Stimulated activated CD4-positive, alpha-beta T cell treated with anti-CD3 and anti-CD28 coated beads, Interleukin-4, amount 100 ng/mL, for 1 hour (primary cell): Measurements from ENCODE around the gene LRRC75A.
"Not testable (repeated sequence)": the region's sequence is repeated elsewhere in the genome, so short reads cannot be mapped to it uniquely, and the experiment has no call there.

Experiments used
- DNase-seq: peaks from one replicate; pipeline ENCODE4 v3.0.0-alpha.2; 2020

The LRRC75A gene

GRCh38 chr17:16470265-16470664 is 21.7 kb downstream of the LRRC75A start:
- DNase-seq, result no peak

DNA sequence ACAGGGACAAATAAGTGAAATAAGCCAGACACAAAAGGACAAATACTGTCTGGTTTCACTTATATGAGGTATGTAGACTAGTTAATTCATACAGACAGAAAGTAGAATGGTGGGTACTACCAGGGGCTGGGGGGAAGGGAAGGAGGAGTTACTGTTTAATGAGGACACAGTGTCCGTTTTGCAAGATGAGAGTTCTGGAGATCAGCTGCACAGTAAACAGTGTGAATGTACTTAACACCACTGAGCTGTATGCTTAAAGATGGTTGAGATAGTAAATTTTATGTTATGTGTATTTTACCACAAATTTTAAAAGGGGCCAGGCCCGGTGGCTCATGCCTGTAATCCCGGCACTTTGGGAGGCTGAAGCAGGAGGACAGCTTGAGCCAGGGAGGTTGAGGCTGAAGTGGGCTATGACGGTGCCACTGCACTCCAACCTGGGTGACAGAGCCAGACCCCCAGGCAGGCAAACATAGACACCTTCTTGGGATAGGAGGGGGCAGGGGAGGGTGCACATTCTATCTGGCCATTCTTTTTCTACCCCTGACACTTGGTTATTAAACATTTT is 23.5 kb downstream of the LRRC75A start:
- no peak for DNase-seq

DNA sequence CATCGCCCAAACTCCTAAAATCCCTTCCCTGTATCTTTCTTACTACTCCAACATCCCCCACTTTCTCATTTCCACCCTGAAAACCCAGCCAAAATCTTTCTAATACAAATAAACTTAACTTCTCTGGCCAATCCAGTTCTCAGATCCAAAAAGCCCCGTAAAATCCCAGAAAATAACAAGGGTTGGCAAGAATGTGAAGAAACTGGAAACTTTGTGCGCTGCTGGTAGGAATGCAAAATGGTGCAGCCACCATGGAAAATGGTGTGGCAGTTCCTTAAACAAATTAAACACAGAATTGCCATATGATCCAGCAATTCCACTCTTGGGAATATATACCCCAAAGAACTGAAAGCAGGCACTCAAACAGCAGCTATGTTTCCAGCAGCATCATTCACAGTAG is 24.1 kb downstream of the LRRC75A start:
- no peak for DNase-seq

GRCh38 chr17:16467044-16467443 is 24.9 kb downstream of the LRRC75A start:
- DNase-seq, result no peak

- no peak for DNase-seq
Observed at GRCh38 chr17:16466407-16466806, 25.6 kb downstream of the LRRC75A start.

DNA sequence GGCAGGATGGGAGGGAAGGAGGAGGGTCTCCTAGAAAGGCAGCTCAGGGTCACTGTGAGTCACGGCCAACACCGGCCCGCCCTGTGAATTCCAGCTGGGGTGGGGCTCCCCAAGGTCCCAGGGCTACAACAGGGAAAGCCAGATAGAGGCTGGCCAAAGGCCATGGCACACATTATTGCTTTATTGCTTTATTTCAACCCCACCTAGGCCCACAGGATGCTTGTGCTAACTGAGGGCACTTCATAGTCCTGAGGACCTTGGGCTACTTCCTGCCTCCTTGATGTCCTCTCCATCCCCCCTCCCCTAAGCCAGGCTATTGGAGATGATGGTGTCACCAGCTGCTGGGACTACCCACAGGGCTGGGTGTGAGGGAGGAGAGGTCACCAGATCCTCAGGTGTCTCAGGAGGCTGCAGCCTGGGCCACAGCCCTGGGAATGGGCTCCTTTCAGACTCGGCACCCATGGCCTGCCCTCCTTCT is 26.1 kb downstream of the LRRC75A start:
- DNase-seq, result no peak

DNA sequence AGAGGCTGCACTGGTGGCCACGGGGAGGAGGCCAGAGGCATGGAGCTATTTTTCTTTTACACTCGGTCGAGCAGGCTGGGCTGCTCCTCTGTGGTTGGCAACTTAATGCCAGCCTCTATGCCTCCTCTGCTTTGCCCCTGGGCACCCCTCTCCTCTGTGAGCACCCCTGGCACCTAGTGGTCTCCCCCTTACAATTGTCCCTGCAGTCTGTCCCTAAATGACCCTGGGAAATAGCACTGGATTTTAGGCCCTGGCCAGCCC is 27.0 kb downstream of the LRRC75A start:
- DNase-seq, result no peak

DNA sequence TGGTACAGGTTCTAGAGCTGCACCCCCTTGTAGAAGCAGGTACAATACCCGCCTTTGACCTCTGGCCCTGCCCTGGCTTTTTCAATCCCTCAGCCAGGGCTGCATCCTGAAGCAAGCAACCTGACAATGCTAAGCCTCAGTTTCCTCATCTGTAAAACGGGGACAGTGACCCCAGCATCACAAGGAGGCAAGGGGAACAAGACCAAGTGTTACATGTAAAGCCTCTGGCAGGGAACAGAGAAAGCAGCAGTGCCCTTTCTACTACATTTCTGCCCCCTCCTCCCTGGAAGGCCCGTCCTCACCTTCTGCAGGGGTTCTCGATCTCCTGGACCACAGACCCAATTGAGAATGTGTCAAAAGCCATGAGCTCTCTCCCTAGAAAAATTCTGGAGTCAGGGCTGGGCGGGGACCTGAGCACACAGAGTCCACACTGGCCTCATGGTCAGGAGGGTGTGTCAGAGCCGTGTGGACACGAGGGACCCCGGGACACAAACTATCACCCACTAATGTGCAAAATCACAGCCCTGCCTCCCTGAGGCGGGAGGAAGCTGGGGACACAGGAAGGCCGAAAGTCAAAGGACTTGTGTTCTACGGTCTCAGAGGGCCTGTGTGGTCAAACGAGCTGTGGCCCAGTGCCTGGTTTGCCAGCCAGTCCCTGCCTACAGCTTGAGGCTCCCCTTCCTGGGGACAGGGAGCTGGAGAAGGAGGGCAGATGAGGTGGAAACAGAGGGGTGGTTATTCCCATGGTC is 27.5 kb downstream of the LRRC75A start:
- DNase-seq, result no peak

DNA sequence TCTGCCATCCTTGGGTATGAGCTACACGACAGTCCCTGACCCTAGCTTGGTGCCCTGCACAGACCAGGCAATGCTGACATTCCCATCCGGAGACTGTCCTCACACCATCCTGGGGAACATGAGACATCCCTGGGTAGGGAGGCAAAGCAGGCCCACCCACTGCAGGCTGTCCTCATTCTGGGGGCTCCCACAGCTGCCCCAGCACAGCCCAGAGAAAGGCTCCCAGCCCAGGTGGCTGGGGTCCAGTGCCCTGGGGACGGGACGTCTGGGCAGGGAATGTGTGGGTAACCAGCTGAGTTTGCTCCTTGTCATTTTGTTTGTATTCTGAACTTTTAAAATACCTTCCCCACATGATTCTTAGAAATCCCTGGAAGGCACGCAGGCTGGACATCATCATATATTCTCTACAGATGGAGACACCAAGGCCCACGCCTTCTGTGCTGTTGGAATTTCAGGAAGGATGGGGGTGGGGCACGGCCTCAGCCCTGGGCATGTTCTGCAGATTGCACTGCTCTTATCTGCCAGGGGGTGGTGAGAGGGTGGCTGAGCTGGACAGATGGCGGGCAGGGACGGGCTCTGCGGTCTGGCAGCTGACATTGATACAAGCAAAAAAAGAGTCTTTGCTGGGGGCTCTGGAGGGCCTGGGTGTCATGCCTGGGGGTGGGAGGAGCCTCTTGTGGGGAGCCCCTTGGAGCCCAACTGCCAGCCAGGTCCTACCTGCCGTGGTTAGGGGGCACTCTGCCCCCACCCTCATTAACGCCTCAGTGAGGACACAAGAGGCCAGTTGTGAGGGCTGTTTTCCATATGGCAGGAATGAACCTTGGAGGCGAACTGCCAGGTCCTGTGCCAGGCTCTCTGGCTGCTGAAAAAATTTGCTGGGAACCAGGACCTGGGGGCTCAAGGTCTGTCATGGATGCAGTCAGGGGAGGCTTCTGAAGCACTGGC is 28.4 kb downstream of the LRRC75A start:
- DNase-seq, result no peak

DNA sequence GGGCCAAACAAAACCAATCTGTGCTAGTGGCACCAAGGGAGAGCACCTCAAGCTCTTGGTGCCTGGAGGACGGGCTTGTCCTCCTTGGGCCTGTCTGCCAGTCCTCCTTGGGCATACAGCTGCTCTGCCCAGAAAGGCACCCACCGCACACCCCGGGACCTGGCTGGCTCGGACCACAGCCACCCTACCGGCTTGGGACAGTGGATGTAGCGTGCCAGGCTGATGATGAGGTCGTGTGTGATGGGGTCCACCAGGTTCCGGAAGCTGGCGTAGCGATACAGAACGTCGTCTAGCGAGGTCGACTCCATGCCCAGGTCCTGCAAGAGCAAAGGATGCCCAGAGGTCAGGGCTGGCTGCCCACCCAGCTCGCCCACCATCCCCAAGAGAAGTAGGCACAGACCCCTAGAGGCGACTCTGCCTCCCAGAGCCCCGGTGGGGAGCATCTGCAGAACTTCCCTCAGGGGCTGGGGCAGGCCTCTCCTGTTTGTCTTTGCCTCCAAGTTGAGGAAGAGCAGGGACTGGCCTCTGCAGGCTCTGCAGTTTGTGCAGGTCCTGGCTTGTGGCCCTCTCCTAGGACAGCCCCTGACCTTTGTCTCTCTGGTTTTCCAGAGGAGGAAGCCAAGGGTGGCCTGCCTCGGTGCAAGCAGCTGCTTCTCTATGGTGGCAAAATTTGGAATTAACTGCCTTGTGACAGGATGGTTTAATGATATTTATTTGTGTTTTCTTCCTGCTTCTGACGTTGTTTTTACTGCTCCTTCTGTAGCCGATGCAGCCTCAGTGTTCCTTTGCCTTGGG is 29.7 kb downstream of the LRRC75A start:
- no peak for DNase-seq

DNA sequence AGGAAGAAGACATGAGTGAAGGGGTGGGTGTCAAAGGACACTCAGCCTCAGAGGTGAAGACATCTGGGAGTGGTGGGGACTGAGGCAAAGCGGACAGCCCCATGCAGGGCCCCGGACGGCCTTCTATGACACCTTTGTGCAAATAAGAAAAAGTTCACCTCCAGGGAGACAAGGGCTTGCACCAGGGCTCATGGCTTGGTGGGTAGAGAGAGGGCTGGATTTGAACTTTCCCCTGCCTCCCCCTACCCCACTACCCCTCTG is 30.5 kb downstream of the LRRC75A start:
- no peak for DNase-seq

- no peak for DNase-seq
Observed at GRCh38 chr17:16460796-16461605, 31.0 kb downstream of the LRRC75A start.

GRCh38 chr17:16459855-16460550 is 32.0 kb downstream of the LRRC75A start:
- DNase-seq, result no peak

DNA sequence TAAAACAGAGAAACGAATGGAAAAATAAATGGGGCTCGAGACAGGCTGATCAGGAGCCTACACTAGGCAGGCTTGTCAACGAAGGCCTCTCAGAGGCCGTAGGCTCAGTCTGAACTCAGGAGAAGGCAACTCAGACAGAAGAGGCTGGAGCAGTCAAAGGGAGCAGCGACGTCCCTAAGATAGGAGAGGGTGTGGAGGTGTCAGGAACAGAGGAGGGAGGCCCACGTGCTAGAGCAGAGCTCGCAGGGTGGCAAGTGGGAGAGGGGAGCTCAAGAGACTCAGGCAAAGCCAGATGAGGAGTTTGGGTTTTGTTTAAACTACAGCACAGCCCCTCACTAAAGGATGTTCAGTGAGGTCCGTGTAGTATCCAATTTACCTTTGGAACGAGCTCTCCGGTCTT is 32.7 kb downstream of the LRRC75A start:
- DNase-seq, result no peak

- no peak for DNase-seq
Observed at GRCh38 chr17:16456742-16457316, 35.2 kb downstream of the LRRC75A start.

- no peak for DNase-seq
Observed at GRCh38 chr17:16455997-16456741, 35.8 kb downstream of the LRRC75A start.

- DNase-seq, result no peak
Observed at GRCh38 chr17:16453493-16453851, 38.5 kb downstream of the LRRC75A start.

DNA sequence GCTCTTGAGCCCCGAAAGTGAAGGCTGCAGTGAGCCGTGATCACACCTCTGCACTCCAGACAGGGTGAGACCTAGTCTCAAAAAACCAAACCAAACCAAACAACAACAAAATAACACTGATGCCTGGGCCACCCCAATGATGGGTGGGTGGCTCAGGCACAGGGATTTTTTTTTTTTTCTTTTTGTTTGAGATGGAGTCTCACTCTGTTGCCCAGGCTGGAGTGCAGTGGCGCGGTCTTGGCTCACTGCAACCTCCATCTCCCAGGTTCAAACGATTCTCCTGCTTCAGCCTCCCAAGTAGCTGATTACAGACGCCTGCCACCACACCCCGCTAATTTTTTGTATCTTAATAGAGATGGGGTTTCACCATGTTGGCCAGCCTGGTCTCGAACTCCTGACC is 39.7 kb downstream of the LRRC75A start:
- not testable (repeated sequence) for DNase-seq

GRCh38 chr17:16450028-16450427 is 42.0 kb downstream of the LRRC75A start:
- DNase-seq, result no peak

DNA sequence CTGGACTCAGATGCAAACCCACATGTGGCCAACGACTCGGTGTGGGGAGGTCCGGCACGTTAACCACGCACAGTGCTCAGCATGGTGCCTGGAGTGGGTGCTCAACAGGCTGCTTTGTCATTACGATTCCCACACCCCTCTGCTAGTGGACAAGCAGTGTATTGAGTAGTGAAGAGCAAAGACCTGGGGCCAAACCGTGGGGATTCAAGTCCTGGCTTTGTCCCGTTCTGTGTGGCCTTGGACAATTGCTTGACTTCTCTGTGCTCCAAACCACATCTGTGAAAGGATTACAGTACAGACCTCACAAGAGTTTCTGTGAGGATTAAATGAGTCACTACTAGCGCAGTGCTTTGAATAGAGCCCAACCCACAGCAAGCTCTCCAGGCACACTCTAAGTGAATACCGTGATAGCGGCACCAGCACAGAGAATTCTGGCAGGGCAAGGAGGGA is 42.8 kb downstream of the LRRC75A start:
- DNase-seq, result no peak

DNA sequence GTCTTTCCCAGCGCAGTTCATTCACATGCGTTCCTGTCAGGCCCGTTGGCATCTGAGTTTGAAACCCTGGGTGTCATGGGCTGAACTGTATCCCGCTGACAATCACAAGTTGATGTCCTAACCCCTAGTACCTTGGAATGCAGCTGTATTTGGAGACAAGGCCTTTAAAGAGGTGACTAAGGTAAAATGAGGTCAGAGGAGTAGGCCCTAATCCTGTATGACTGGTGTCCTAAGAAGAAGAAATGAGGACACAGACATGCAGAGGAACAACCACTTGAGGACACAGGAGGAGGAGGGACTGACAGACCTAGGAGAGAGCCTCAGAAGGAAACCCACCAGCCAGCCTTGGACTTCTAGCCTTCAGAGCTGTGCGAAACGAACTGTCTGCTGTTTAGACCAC is 43.5 kb downstream of the LRRC75A start:
- no peak for DNase-seq
